Lower leg skin (tissue), 4 donors: Measurements from ENCODE around the gene CCDC81. TPM values are rescaled to one million over a fixed set of nuclear protein-coding genes. Genes with fewer than 3 reads are reported as not detected.

Experiments used
- DNase-seq, 2 donors: peaks; one replicate each; pipeline ENCODE4 v3.0.0-alpha.2; 2019; ENCODE audit warnings: low spot score in 2 of 2
- H3K4me3 ChIP-seq: fragments of 200-600 bp; sonication (generic); 2 replicates; pipeline ENCODE4 v1.5.1; 2017; ENCODE audit warnings: mild to moderate bottlenecking, low read depth; ENCODE audit not compliant: poor library complexity, severe bottlenecking
- POLR2A ChIP-seq, 2 donors: fragments of 450-650 bp; IDR thresholded peaks; one replicate each; pipeline ENCODE4 v1.6.1; 2016 to 2017; ENCODE audit warnings: antibody characterized with exemption in 2 of 2, mild to moderate bottlenecking in 1 of 2, moderate library complexity in 1 of 2
- WGBS, 2 donors: methylation state at CpG; one replicate each; pipeline ENCODE4 v1.1.5; 2018; 5-methylcytosine and 5-hydroxymethylcytosine counted together
- intact Hi-C: fragments of 100-400 bp; cut with DNase I; formaldehyde crosslinking; loops from one replicate; pipeline ENCODE4 v1.15.0; 2023; ENCODE audit warnings: low total_unique reads
- total RNA-seq, 4 donors: library from RNA; depleted of rRNA; stranded (reverse); fragments of >200 nt; gene quantifications; one replicate each; pipeline ENCODE4 v1.1.0, GENCODE V29; 2016
- TF ChIP-seq, protein P1 (sequence below), 3 donors: fragments of 450-650 bp; IDR thresholded peaks; one replicate each; pipeline ENCODE4 v1.5.1; 2016; ENCODE audit warnings: antibody characterized with exemption in 3 of 3, mild to moderate bottlenecking in 3 of 3, moderate library complexity in 2 of 3

The CCDC81 gene
- total RNA-seq, 4 donors from 2014 or later: 0.76 to 2.7 (median 1.6) TPM; not detected in 1

DNA sequence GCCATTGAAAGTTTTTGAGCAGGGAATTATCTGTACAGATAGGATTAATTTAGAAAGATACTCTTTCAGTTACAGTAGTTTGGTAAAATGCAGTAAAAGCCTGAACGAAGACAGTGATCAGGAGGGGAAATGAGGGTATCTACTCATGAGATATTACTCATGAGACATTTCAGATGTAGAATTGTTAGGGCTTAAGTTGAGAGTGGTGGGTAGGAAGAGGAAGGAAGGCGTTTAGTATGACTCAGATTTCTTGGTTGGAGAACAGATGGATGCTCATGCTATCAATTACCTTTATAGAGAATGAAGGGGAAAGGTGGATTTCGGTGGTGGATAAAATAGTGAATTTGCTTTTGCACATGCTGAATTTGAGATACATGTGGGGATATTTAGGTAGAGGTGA lies 15.8 kb downstream of the CCDC81 start:
- no peak overlapping the region for H3K4me3 ChIP-seq
- no peak for DNase-seq
- no peak for TF ChIP-seq POLR2A (IDR thresholded peaks at IDR 0.05)
- TF ChIP-seq, protein P1, sequence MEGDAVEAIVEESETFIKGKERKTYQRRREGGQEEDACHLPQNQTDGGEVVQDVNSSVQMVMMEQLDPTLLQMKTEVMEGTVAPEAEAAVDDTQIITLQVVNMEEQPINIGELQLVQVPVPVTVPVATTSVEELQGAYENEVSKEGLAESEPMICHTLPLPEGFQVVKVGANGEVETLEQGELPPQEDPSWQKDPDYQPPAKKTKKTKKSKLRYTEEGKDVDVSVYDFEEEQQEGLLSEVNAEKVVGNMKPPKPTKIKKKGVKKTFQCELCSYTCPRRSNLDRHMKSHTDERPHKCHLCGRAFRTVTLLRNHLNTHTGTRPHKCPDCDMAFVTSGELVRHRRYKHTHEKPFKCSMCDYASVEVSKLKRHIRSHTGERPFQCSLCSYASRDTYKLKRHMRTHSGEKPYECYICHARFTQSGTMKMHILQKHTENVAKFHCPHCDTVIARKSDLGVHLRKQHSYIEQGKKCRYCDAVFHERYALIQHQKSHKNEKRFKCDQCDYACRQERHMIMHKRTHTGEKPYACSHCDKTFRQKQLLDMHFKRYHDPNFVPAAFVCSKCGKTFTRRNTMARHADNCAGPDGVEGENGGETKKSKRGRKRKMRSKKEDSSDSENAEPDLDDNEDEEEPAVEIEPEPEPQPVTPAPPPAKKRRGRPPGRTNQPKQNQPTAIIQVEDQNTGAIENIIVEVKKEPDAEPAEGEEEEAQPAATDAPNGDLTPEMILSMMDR (IDR thresholded peaks at IDR 0.05): no peak
- intact Hi-C loops: no loop called here
- 87 to 89% methylated on average over 3 of the region's 3 CpGs for WGBS, 2 donors

DNA sequence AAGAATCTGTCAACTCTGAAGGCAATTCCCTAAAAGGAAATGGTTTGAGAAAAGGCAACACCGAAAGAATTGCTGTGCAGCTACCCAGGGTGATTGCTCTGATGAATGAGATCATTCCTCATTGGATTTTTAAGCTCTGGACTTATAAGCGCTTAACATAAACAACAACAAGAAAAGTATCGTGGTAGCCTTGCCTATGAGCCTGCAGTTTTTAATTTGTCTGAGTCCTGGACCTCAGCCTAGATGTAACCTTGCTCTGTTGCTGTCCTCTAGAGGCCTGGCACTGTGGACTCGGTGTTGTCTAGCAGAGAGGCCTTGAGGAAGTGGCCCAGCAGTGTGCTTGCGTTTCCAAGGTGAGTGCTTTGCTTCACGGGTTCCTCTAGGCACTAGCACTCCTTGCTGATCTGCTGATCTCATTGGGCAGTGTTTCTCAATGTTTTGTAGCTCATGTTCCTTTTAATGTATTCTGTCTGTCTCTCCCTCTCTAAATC lies 20.4 kb downstream of the CCDC81 start:
- no peak overlapping the region for H3K4me3 ChIP-seq
- WGBS, 2 donors: 60 to 64% methylated on average over 6 of the region's 6 CpGs
- TF ChIP-seq POLR2A (IDR thresholded peaks at IDR 0.05): no peak
- TF ChIP-seq, protein P1 (IDR thresholded peaks at IDR 0.05): no peak
- intact Hi-C loops: no loop called here
- DNase-seq: no peak

GRCh38 chr11:86396396-86396795 lies 21.7 kb downstream of the CCDC81 start:
- intact Hi-C loops: no loop called here
- DNase-seq: no peak
- WGBS, 2 donors: 96 to 97% methylated on average over 2 of the region's 2 CpGs
- TF ChIP-seq POLR2A (IDR thresholded peaks at IDR 0.05): no peak
- no peak overlapping the region for H3K4me3 ChIP-seq

DNA sequence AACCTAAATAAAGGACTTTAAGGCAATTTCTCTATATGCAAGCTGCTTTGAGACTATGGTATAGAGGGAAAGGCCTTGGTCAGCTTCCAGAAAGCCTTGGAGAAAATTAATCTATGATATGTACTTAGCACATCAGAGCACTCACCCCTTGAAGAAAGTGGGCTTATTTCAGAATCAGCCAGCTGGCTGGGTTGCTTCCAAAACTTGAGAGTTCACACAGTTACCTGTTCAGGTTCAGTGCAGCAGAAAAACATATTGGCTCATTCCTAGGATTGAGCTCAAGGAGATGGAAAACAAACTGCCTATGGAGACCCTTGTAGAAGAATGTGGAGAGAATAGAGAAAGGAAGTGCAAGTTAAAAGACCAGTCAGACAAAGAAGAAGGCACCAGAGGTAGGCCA lies 22.7 kb downstream of the CCDC81 start:
- intact Hi-C loops: no loop called here
- no peak overlapping the region for H3K4me3 ChIP-seq
- TF ChIP-seq, protein P1 (IDR thresholded peaks at IDR 0.05): no peak
- TF ChIP-seq POLR2A (IDR thresholded peaks at IDR 0.05): no peak
- no peak for DNase-seq

GRCh38 chr11:86398106-86398505 lies 23.4 kb downstream of the CCDC81 start:
- no peak for TF ChIP-seq POLR2A (IDR thresholded peaks at IDR 0.05)
- TF ChIP-seq, protein P1 (IDR thresholded peaks at IDR 0.05): no peak
- H3K4me3 ChIP-seq: no peak overlapping the region
- no peak for DNase-seq
- WGBS, 2 donors: 95 to 96% methylated on average over 3 of the region's 3 CpGs
- intact Hi-C loops: no loop called here

DNA sequence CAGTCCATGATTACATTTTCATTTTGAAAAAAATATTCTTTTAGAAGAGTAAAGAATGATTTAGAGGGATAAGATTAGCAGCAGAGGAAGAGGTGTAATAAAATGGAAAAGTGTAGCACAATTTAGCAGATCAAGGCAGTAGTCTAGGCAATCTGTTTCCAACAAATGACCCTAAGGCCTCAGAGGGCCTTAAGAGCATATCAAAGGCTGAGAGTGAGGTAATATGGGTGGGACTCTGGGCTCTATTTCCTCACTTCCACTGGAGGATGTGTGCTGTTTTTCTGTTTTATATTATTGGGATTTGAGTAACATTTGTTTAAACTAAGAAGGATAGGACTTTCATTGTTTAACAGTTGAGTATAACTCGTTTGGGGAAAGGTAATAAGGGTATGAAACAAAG lies 28.8 kb downstream of the CCDC81 start:
- H3K4me3 ChIP-seq: no peak overlapping the region
- DNase-seq: no peak
- whole genome bisulfite sequencing, 2 donors: 56 to 76% methylated on average over 1 of the region's 1 CpG
- no peak for TF ChIP-seq POLR2A (IDR thresholded peaks at IDR 0.05)
- TF ChIP-seq, protein P1 (IDR thresholded peaks at IDR 0.05): no peak
- intact Hi-C loops: no loop called here
